ENCODE results near the gene BSG. TPM values are rescaled to one million over a fixed set of nuclear protein-coding genes. Genes with fewer than 3 reads are reported as not detected.

Gene BSG
- total and polyA plus RNA-seq, 12 donors: 829 to 5,252 (median 1,705) TPM

DNA sequence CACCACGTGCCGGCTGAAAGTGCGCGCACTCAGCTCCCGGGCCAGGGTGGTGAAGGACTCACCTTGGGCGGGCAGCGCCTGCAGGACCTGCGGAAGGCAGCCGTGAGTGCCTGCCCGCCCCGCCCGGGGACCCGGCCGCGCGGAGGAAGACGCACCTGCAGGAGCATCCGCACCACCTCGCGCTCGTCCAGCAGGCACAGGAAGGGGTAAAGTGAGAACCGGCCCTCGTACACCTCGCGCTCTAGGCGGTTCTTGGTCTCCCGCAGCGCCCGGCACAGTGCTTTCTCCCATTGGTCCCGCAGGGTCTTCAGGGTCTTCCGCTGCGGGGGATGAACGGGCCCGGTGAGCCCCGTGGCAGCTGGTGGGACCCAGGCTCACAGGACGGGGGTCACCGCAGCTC, 50.3 kb downstream of the BSG start:
- 96 to 97% methylated on average over 32 to 37 of the region's 37 CpGs for WGBS, 2 donors
- no peaks in the 10 kb centered on the region for H3K9me3 ChIP-seq
- no peak overlapping the region for H3K27ac ChIP-seq
- no peaks in the 10 kb centered on the region for H3K4me1 ChIP-seq
- DNase-seq (no peak), ATAC-seq (no peak)
- TF ChIP-seq, protein P1, sequence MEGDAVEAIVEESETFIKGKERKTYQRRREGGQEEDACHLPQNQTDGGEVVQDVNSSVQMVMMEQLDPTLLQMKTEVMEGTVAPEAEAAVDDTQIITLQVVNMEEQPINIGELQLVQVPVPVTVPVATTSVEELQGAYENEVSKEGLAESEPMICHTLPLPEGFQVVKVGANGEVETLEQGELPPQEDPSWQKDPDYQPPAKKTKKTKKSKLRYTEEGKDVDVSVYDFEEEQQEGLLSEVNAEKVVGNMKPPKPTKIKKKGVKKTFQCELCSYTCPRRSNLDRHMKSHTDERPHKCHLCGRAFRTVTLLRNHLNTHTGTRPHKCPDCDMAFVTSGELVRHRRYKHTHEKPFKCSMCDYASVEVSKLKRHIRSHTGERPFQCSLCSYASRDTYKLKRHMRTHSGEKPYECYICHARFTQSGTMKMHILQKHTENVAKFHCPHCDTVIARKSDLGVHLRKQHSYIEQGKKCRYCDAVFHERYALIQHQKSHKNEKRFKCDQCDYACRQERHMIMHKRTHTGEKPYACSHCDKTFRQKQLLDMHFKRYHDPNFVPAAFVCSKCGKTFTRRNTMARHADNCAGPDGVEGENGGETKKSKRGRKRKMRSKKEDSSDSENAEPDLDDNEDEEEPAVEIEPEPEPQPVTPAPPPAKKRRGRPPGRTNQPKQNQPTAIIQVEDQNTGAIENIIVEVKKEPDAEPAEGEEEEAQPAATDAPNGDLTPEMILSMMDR (IDR thresholded peaks at IDR 0.05): no peak
- peaks cover 0 to 91% (median 57%) of the 10 kb centered on the region in 9 donors for H3K36me3 ChIP-seq
- intact Hi-C loops (cut with DNase I): no loop called here
- no peaks in the 10 kb centered on the region for H3K27me3 ChIP-seq
- H3K4me3 ChIP-seq: no peak overlapping the region

DNA sequence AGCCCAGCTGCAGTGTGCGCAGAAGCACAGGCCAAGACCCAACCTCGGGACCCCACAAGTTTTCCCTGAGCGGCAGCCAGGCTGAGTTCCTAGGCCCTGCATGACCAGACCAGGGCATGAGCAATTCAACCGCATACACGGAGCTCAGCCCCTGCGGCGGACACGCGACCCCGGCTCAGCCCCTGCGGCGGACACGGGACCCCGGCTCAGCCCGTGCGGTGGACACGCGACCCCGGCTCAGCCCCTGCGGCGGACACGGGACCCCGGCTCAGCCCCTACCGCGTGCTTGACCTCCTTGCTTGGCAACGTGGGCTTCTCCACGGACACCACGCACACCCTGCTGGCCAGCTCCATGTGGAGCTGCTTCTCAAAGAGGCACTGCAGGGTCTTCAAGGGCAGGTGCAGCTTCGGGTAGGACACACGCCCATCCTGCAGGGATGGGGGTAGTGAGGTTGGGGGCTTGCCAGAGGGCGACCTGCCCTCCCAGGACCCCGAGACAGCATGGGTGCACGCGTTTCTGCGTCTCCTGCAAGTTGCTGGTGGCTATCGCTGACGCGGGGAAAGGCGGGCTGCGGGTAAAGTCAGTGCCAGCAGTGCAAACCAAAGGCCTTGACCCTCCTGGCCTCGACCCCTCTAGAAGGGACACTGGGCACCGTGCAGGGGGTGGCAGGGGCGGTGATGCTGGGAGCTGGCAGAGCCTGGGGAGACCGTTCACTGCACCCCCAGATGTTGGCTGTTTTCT, 51.0 kb downstream of the BSG start:
- no peaks in the 10 kb centered on the region for H3K4me1 ChIP-seq
- intact Hi-C loops (cut with DNase I): no loop called here
- H3K27me3 ChIP-seq: no peaks in the 10 kb centered on the region
- TF ChIP-seq, protein P1 (IDR thresholded peaks at IDR 0.05): no peak
- ATAC-seq (no peak), DNase-seq (no peak)
- H3K27ac ChIP-seq: no peak overlapping the region
- H3K36me3 ChIP-seq: peaks cover 0 to 91% (median 51%) of the 10 kb centered on the region in 9 donors
- 94 to 96% methylated on average over 44 of the region's 44 CpGs for WGBS, 2 donors
- H3K4me3 ChIP-seq: no peak overlapping the region
- no peaks in the 10 kb centered on the region for H3K9me3 ChIP-seq

DNA sequence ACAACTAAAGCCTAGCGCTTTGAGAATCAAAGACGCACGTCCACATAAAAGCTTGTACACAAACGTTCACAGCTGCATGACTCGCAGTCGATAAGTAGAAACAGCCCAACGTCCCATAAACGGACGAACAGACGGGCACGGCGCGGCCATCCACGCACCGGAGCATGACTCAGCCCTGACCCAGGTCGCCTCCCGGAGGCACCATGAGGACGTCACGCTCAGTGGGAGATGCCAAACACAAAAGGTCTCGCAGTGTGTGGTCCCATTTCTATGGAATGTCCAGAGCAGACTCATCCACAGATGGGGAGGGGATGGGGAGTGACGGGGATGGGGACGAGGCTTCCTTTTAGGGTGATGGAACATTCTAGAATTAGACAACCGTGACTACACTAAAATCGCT, 51.6 kb downstream of the BSG start:
- ATAC-seq (peak in 2 of 8 donors; percentile 34 to 45), DNase-seq (no peak)
- H3K4me1 ChIP-seq: no peaks in the 10 kb centered on the region
- WGBS, 2 donors: 70 to 87% methylated on average over 24 of the region's 24 CpGs
- intact Hi-C loops (cut with DNase I): no loop called here
- TF ChIP-seq, protein P1 (IDR thresholded peaks at IDR 0.05): no peak
- H3K36me3 ChIP-seq: peaks cover 0 to 91% (median 45%) of the 10 kb centered on the region in 9 donors
- no peak overlapping the region for H3K4me3 ChIP-seq
- H3K27ac ChIP-seq: no peak overlapping the region
- no peaks in the 10 kb centered on the region for H3K9me3 ChIP-seq
- no peaks in the 10 kb centered on the region for H3K27me3 ChIP-seq

DNA sequence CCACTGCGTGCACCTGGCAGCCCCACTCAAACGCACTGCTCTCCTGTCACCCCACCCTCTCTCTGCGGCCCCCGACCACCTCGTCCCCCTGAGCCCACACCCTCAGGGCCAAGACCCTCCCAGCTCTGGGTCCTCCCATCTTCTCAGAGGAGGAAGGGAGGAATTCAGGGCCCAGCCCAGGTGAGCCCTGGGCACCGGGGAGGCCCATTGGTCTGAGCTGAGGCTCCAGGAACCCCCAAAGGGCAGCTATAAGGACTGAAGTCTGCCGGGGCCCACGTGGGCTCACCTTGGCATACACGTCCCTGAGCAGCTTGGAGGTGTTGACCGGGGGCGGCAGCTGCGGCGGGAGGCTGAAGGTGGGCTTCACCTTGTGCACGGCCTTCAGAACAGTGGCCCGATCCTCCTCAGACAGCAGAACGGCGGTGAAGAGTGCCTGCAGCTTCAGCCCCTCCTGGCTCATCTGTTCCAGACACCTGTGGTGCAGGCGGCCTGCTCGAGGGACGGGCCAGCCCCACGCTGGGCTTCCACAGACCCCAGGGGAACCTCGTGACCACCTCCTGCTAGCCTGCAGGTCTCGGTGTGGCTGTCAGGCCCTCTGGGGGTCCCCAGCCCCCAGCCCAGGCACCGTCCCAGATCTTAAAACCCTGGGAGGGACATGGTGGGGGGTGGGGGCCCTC, 52.2 kb downstream of the BSG start:
- ATAC-seq: no peak
- 90 to 93% methylated on average over 24 of the region's 24 CpGs for WGBS, 2 donors
- peaks cover 0 to 91% (median 39%) of the 10 kb centered on the region in 9 donors for H3K36me3 ChIP-seq
- intact Hi-C loops (cut with DNase I): no loop called here
- no peak overlapping the region for H3K4me3 ChIP-seq
- no peak for DNase-seq
- TF ChIP-seq, protein P1 (IDR thresholded peaks at IDR 0.05): no peak
- peaks cover 0 to 4% (median 0%) of the 10 kb centered on the region in 9 donors for H3K4me1 ChIP-seq
- H3K27ac ChIP-seq: no peak overlapping the region
- no peaks in the 10 kb centered on the region for H3K27me3 ChIP-seq
- no peaks in the 10 kb centered on the region for H3K9me3 ChIP-seq

Measured in heart right ventricle (tissue), 16 donors.